H9 (cell line): Measurements from ENCODE around the gene SPATS2. TPM values are rescaled to one million over a fixed set of nuclear protein-coding genes. Genes with fewer than 3 reads are reported as not detected.

Experiments
- DNase-seq: peaks from one replicate; pipeline ENCODE4 v3.0.0-alpha.2; 2017
- H2AFZ ChIP-seq: one replicate; pipeline ENCODE4 v1.6.1; 2013; ENCODE audit warnings: mild to moderate bottlenecking, low read length, control low read depth, moderate library complexity
- H2AK5ac ChIP-seq: 2 replicates; pipeline ENCODE4 v1.6.1; 2013; ENCODE audit warnings: low read length, control low read depth, mixed read lengths; ENCODE audit not compliant: insufficient read length
- H2BK120ac ChIP-seq: one replicate; pipeline ENCODE4 v1.6.1; 2013; ENCODE audit warnings: low read depth, mild to moderate bottlenecking, low read length, control low read depth, inconsistent platforms; ENCODE audit not compliant: poor library complexity, severe bottlenecking
- H2BK12ac ChIP-seq: 2 replicates; pipeline ENCODE4 v1.6.1; 2013; ENCODE audit warnings: low read length, control low read depth, mixed read lengths, low read depth; ENCODE audit not compliant: insufficient read length
- H2BK15ac ChIP-seq: 2 replicates; pipeline ENCODE4 v1.6.1; 2013; ENCODE audit warnings: low read depth, low read length, control low read depth
- H2BK20ac ChIP-seq: one replicate; pipeline ENCODE4 v1.6.1; 2013; ENCODE audit warnings: low read depth, mild to moderate bottlenecking, low read length, control low read depth, inconsistent platforms; ENCODE audit not compliant: poor library complexity, severe bottlenecking
- H2BK5ac ChIP-seq: 2 replicates; pipeline ENCODE4 v1.6.1; 2013; ENCODE audit warnings: low read length, control low read depth, mixed read lengths; ENCODE audit not compliant: insufficient read length
- H3K14ac ChIP-seq: 2 replicates; pipeline ENCODE4 v1.6.1; 2013; ENCODE audit warnings: low read length, control low read depth; ENCODE audit not compliant: insufficient read depth
- H3K18ac ChIP-seq: 2 replicates; pipeline ENCODE4 v1.6.1; 2013; ENCODE audit warnings: low read depth, mild to moderate bottlenecking, mixed read lengths, low read length, control low read depth; ENCODE audit not compliant: insufficient read length
- H3K23ac ChIP-seq: 2 replicates; pipeline ENCODE4 v1.6.1; 2013; ENCODE audit warnings: low read length, control low read depth, mixed read lengths, low read depth; ENCODE audit not compliant: insufficient read length
- H3K23me2 ChIP-seq: 2 replicates; pipeline ENCODE4 v1.6.1; 2013; ENCODE audit warnings: low read depth, mild to moderate bottlenecking, mixed read lengths, low read length, control low read depth; ENCODE audit not compliant: insufficient read length, poor library complexity, severe bottlenecking
- H3K27ac ChIP-seq: 2 replicates; pipeline ENCODE4 v1.5.1; 2013; ENCODE audit warnings: low read length, control low read depth, mixed read lengths, low read depth; ENCODE audit not compliant: insufficient read length
- H3K27me3 ChIP-seq: 2 replicates; pipeline ENCODE4 v1.6.1; 2013; ENCODE audit warnings: low read length, control low read depth, inconsistent platforms; ENCODE audit not compliant: insufficient read depth
- H3K4ac ChIP-seq: 2 replicates; pipeline ENCODE4 v1.6.1; 2013; ENCODE audit warnings: low read depth, mild to moderate bottlenecking, control low read depth, inconsistent platforms, low read length, moderate library complexity
- H3K4me1 ChIP-seq: 2 replicates; pipeline ENCODE4 v1.6.1; 2013; ENCODE audit warnings: low read length, control low read depth, inconsistent platforms; ENCODE audit not compliant: insufficient read depth
- H3K4me2 ChIP-seq: 2 replicates; pipeline ENCODE4 v1.6.1; 2013; ENCODE audit warnings: low read length, control low read depth, mixed read lengths; ENCODE audit not compliant: insufficient read length, insufficient read depth
- H3K56ac ChIP-seq: 2 replicates; pipeline ENCODE4 v1.6.1; 2013; ENCODE audit warnings: low read depth, mild to moderate bottlenecking, mixed read lengths, low read length, control low read depth; ENCODE audit not compliant: insufficient read length
- H3K79me1 ChIP-seq: 2 replicates; pipeline ENCODE4 v1.6.1; 2013; ENCODE audit warnings: low read depth, mild to moderate bottlenecking, moderate library complexity, low read length, control low read depth, inconsistent platforms; ENCODE audit not compliant: insufficient read depth, poor library complexity, severe bottlenecking
- H3K79me2 ChIP-seq: 2 replicates; pipeline ENCODE4 v1.6.1; 2013; ENCODE audit warnings: low read length, control low read depth, inconsistent platforms; ENCODE audit not compliant: insufficient read depth
- H3K9ac ChIP-seq: 2 replicates; pipeline ENCODE4 v1.6.1; 2013; ENCODE audit warnings: low read length, control low read depth, mixed read lengths; ENCODE audit not compliant: insufficient read length; ENCODE audit errors: extremely low read depth
- H3K9me3 ChIP-seq: one replicate; pipeline ENCODE4 v1.6.1; 2013; ENCODE audit warnings: low read depth, low read length, inconsistent platforms; ENCODE audit not compliant: control insufficient read depth
- H3T11ph ChIP-seq: one replicate; pipeline ENCODE4 v1.6.1; 2013; ENCODE audit warnings: mild to moderate bottlenecking, low read length, control low read depth, inconsistent platforms
- H4K20me1 ChIP-seq: one replicate; pipeline ENCODE4 v1.6.1; 2013; ENCODE audit not compliant: control insufficient read depth, insufficient read length, insufficient read depth
- H4K5ac ChIP-seq: 2 replicates; pipeline ENCODE4 v1.6.1; 2013; ENCODE audit warnings: low read depth, mild to moderate bottlenecking, mixed read lengths, low read length, control low read depth; ENCODE audit not compliant: insufficient read length
- H4K8ac ChIP-seq: replicated peaks from 2 replicates; pipeline ENCODE4 v1.6.1; 2013; ENCODE audit warnings: low read length, control low read depth, mixed read lengths, low read depth; ENCODE audit not compliant: insufficient read length
- H4K91ac ChIP-seq: 2 replicates; pipeline ENCODE4 v1.6.1; 2013; ENCODE audit warnings: low read depth, mild to moderate bottlenecking, moderate library complexity, mixed read lengths, low read length, control low read depth; ENCODE audit not compliant: insufficient read length
- H3K27ac Mint-ChIP-seq, 3 experiments: 2 replicates in 2 of 3; 3 replicates in 1 of 3; pipeline ENCODE4 v1.8.0; 2020 to 2021; ENCODE audit warnings: mixed read lengths in 3 of 3, mild to moderate bottlenecking in 1 of 3, moderate library complexity in 1 of 3
- H3K27me3 Mint-ChIP-seq: 2 replicates; pipeline ENCODE4 v1.8.0; 2021; ENCODE audit warnings: low read depth, mild to moderate bottlenecking, moderate library complexity, mixed read lengths
- H3K36me3 Mint-ChIP-seq, 3 experiments: 2 replicates in 2 of 3; 3 replicates in 1 of 3; pipeline ENCODE4 v1.8.0; 2020 to 2021; ENCODE audit warnings: low read depth in 3 of 3, mixed read lengths in 3 of 3; ENCODE audit not compliant: insufficient read depth in 1 of 3
- H3K4me1 Mint-ChIP-seq, 2 experiments: 2 replicates each; pipeline ENCODE4 v1.8.0; 2020; ENCODE audit warnings: mixed read lengths in 2 of 2
- H3K4me3 Mint-ChIP-seq, 2 experiments: 2 replicates in 1 of 2; 3 replicates in 1 of 2; pipeline ENCODE4 v1.8.0; 2020 to 2021; ENCODE audit warnings: mild to moderate bottlenecking in 2 of 2, mixed read lengths in 2 of 2, moderate library complexity in 1 of 2
- H3K9me3 Mint-ChIP-seq, 2 experiments: 2 replicates in 1 of 2; 3 replicates in 1 of 2; pipeline ENCODE4 v1.8.0; 2020; ENCODE audit warnings: mild to moderate bottlenecking in 2 of 2, mixed read lengths in 2 of 2, moderate library complexity in 1 of 2
- WGBS: extraction: QIAGEN DNeasy Blood & Tissue Kit; methylation state at CpG from one replicate; pipeline ENCODE4 v1.1.7; 2013; ENCODE audit warnings: missing lambda C conversion rate, low lambda C conversion rate, mixed read lengths; ENCODE audit not compliant: insufficient read length; ENCODE audit errors: extremely low coverage; 5-methylcytosine and 5-hydroxymethylcytosine counted together
- total RNA-seq: library from RNA; stranded (reverse); gene quantifications from 2 replicates; pipeline ENCODE4 v1.2.1, GENCODE V29; 2021
- TF ChIP-seq, protein P1 (sequence below): fragments of 200-600 bp; sonication (generic); conservative IDR thresholded peaks from 3 replicates; pipeline ENCODE4 v1.8.0; 2021; ENCODE audit warnings: antibody characterized with exemption, mild to moderate bottlenecking

Gene SPATS2
- total RNA-seq, 1 experiment from 2014 or later = 17.1 TPM

DNA sequence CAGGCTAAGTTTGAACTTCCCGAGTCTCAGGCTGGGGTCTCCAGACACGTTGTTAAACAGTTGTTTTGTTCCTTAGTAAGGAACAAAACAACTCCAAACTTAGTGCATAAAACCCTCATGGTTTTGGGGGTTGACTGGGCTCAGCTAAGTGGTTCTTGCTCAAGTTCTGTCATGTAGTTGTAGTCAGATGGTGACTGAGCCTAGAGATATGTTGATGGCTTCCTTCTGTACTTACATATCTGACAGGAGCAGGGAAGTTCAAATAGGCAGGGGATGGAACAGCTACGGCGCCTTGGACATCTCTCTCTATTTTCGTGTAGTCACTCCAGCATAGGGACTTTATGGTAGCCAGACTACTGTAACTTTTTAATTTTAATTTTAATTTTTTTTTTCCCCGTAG, 45.7 kb downstream of the SPATS2 start:
- Histone ChIP-seq H3K23ac (no peak overlapping the region), H2AFZ (no peak overlapping the region), H3K9me3 (no peaks in the 10 kb centered on the region), H4K8ac (no peak overlapping the region), H2BK12ac (no peak overlapping the region), H4K5ac (no peak overlapping the region), H2AK5ac (no peak overlapping the region), H2BK20ac (no peak overlapping the region), H3K27ac (no peak overlapping the region), H3K18ac (no peak overlapping the region), H3K14ac (no peak overlapping the region), H2BK15ac (no peak overlapping the region), H3K79me1 (no peaks in the 10 kb centered on the region), H3K4me1 (no peaks in the 10 kb centered on the region), H3K9ac (no peak overlapping the region), H3K79me2 (no peaks in the 10 kb centered on the region; the same call in 1 of the 2 replicates), H3K4me2 (no peak overlapping the region), H3K4ac (no peak overlapping the region), H3K23me2 (no peaks in the 10 kb centered on the region), H4K20me1 (no peaks in the 10 kb centered on the region), H4K91ac (no peak overlapping the region), H2BK5ac (no peak overlapping the region), H3K27me3 (no peaks in the 10 kb centered on the region), H3K56ac (no peak overlapping the region), H3T11ph (no peak overlapping the region), H2BK120ac (no peak overlapping the region)
- Mint-ChIP-seq H3K27ac (no peak overlapping the region), H3K36me3 (peaks cover 2 to 9% (median 2%) of the 10 kb centered on the region in 3 experiments; a peak in 3 of 7 replicates), H3K27me3 (no peaks in the 10 kb centered on the region), H3K4me1 (peaks cover 6% of the 10 kb centered on the region in 2 experiments), H3K9me3 (no peaks in the 10 kb centered on the region), H3K4me3 (no peak overlapping the region)
- WGBS = no CpG with 5 or more reads among the region's 6 CpGs
- TF ChIP-seq, protein P1, sequence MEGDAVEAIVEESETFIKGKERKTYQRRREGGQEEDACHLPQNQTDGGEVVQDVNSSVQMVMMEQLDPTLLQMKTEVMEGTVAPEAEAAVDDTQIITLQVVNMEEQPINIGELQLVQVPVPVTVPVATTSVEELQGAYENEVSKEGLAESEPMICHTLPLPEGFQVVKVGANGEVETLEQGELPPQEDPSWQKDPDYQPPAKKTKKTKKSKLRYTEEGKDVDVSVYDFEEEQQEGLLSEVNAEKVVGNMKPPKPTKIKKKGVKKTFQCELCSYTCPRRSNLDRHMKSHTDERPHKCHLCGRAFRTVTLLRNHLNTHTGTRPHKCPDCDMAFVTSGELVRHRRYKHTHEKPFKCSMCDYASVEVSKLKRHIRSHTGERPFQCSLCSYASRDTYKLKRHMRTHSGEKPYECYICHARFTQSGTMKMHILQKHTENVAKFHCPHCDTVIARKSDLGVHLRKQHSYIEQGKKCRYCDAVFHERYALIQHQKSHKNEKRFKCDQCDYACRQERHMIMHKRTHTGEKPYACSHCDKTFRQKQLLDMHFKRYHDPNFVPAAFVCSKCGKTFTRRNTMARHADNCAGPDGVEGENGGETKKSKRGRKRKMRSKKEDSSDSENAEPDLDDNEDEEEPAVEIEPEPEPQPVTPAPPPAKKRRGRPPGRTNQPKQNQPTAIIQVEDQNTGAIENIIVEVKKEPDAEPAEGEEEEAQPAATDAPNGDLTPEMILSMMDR = no peak
- no peak for DNase-seq
